Bronchial epithelial cell (primary cell): ENCODE results near the gene HMCN1. TPM values are rescaled to one million over a fixed set of nuclear protein-coding genes. Genes with fewer than 3 reads are reported as not detected.
A peak's percentile ranks its signal among the peaks of the same experiment; 100 is the strongest.

Experiments used
- DNase-seq: peaks from one replicate; pipeline ENCODE4 v3.0.0-alpha.2; 2010; ENCODE audit warnings: low read depth
- FAIRE-seq: peaks from 2 replicates; lab custom pipeline; 2011; peaks lifted over from hg19 to GRCh38; lab: Jason Lieb, UNC
- H3K27me3 ChIP-seq: 2 replicates; pipeline ENCODE4 v1.5.1; 2011; ENCODE audit warnings: low read length; ENCODE audit not compliant: control insufficient read depth, insufficient read depth
- H3K36me3 ChIP-seq: 2 replicates; pipeline ENCODE4 v1.5.1; 2011; ENCODE audit warnings: low read length; ENCODE audit not compliant: control insufficient read depth, insufficient read depth
- H3K4me3 ChIP-seq: 2 replicates; pipeline ENCODE4 v1.5.1; 2011; ENCODE audit warnings: mild to moderate bottlenecking, low read depth, low read length, control low read depth
- CTCF ChIP-seq: IDR thresholded peaks from 2 replicates; pipeline ENCODE4 v1.5.1; 2011; ENCODE audit warnings: mild to moderate bottlenecking, moderate library complexity, low read length, control low read depth, inconsistent platforms; ENCODE audit not compliant: insufficient read depth, severe bottlenecking
- total RNA-seq: library from RNA; depleted of rRNA; stranded (reverse); fragments of >200 nt; gene quantifications from 2 replicates; pipeline ENCODE4 v1.2.1, GENCODE V29; 2014

HMCN1 gene
- total RNA-seq, 1 donor from 2014 or later, result 1.1 TPM

GRCh38 chr1:185819798-185820197 lies 85.6 kb downstream of the HMCN1 start:
- DNase-seq, result no peak
- H3K36me3 ChIP-seq, result no peaks in the 10 kb centered on the region
- H3K27me3 ChIP-seq, result no peaks in the 10 kb centered on the region
- no peak for FAIRE-seq
- no peak for TF ChIP-seq CTCF
- no peak overlapping the region for H3K4me3 ChIP-seq

- DNase-seq (peak; percentile 44), FAIRE-seq (no peak)
- no peaks in the 10 kb centered on the region for H3K27me3 ChIP-seq
- peak; percentile 32 for TF ChIP-seq CTCF
- no peaks in the 10 kb centered on the region for H3K36me3 ChIP-seq
- H3K4me3 ChIP-seq, result no peak overlapping the region
Measured at GRCh38 chr1:185821612-185822385, 87.6 kb downstream of the HMCN1 start.

GRCh38 chr1:185823467-185823866 lies 89.3 kb downstream of the HMCN1 start:
- Histone ChIP-seq H3K27me3 (no peaks in the 10 kb centered on the region), H3K36me3 (no peaks in the 10 kb centered on the region), H3K4me3 (no peak overlapping the region)
- FAIRE-seq (no peak), DNase-seq (no peak)
- no peak for TF ChIP-seq CTCF

GRCh38 chr1:185824106-185824505 lies 89.9 kb downstream of the HMCN1 start:
- H3K4me3 ChIP-seq, result no peak overlapping the region
- no peaks in the 10 kb centered on the region for H3K36me3 ChIP-seq
- DNase-seq, result no peak
- H3K27me3 ChIP-seq, result no peaks in the 10 kb centered on the region
- FAIRE-seq, result no peak
- no peak for TF ChIP-seq CTCF

GRCh38 chr1:185825556-185825955 lies 91.4 kb downstream of the HMCN1 start:
- H3K27me3 ChIP-seq, result no peaks in the 10 kb centered on the region
- no peak for TF ChIP-seq CTCF
- no peak for FAIRE-seq
- H3K36me3 ChIP-seq, result no peaks in the 10 kb centered on the region
- no peak for DNase-seq
- no peak overlapping the region for H3K4me3 ChIP-seq
